Neural cell (in vitro differentiated cells): ENCODE measurements around the gene ETV6. TPM values are rescaled to one million over a fixed set of nuclear protein-coding genes. Genes with fewer than 3 reads are reported as not detected.

Experiments used
- H2AFZ ChIP-seq: fragments of 200-600, 300-800 bp; sonication (generic), shearing (Covaris generic); 2 replicates; pipeline ENCODE4 v1.6.0; 2014; ENCODE audit warnings: low read depth, mild to moderate bottlenecking, antibody characterized with exemption, low read length, moderate library complexity
- H3F3A ChIP-seq: fragments of 200-600 bp; shearing (Covaris generic); 2 replicates; pipeline ENCODE4 v1.6.1; 2016; ENCODE audit warnings: mild to moderate bottlenecking, moderate library complexity, mixed read lengths, antibody characterized with exemption, low read length; ENCODE audit not compliant: insufficient read depth, poor library complexity, severe bottlenecking
- H3K27ac ChIP-seq: fragments of 200-600, 300-800 bp; sonication (generic), shearing (Covaris generic); 2 replicates; pipeline ENCODE4 v1.5.1; 2014; ENCODE audit warnings: mild to moderate bottlenecking, low read length, moderate library complexity
- H3K27me3 ChIP-seq: fragments of 300-800, 200-600 bp; sonication (generic), shearing (Covaris generic); 2 replicates; pipeline ENCODE4 v1.6.0; 2014; ENCODE audit warnings: mild to moderate bottlenecking, low read depth, low read length, moderate library complexity; ENCODE audit not compliant: insufficient read depth
- H3K36me3 ChIP-seq: fragments of 300-800, 200-600 bp; sonication (generic), shearing (Covaris generic); 2 replicates; pipeline ENCODE4 v1.5.1; 2014; ENCODE audit warnings: mild to moderate bottlenecking, antibody characterized with exemption, low read length, moderate library complexity; ENCODE audit not compliant: insufficient read depth
- H3K4me2 ChIP-seq: fragments of 300-800, 200-600 bp; sonication (generic), shearing (Covaris generic); 2 replicates; pipeline ENCODE4 v1.6.0; 2014; ENCODE audit warnings: mild to moderate bottlenecking, low read length
- H3K4me3 ChIP-seq: fragments of 300-800, 200-600 bp; sonication (generic), shearing (Covaris generic); 2 replicates; pipeline ENCODE4 v1.5.1; 2014; ENCODE audit warnings: mild to moderate bottlenecking, low read length, moderate library complexity
- H3K79me2 ChIP-seq: fragments of 200-600 bp; shearing (Covaris generic); replicated peaks from 2 replicates; pipeline ENCODE4 v1.6.0; 2014; ENCODE audit warnings: mild to moderate bottlenecking, low read length, moderate library complexity; ENCODE audit not compliant: insufficient read depth
- H3K9ac ChIP-seq: fragments of 300-800, 200-600 bp; sonication (generic), shearing (Covaris generic); 2 replicates; pipeline ENCODE4 v1.6.1; 2016; ENCODE audit warnings: mild to moderate bottlenecking, low read length, mixed read lengths
- H3K9me2 ChIP-seq: fragments of 200-600 bp; shearing (Covaris generic); 2 replicates; pipeline ENCODE4 v1.6.1; 2016; ENCODE audit warnings: mild to moderate bottlenecking, low read length, mixed read lengths; ENCODE audit not compliant: insufficient read depth
- H3K9me3 ChIP-seq: fragments of 200-600, 300-800 bp; sonication (generic), shearing (Covaris generic); 2 replicates; pipeline ENCODE4 v1.6.1; 2016; ENCODE audit warnings: mild to moderate bottlenecking, mixed run types, low read length, moderate library complexity, mixed read lengths
- H4K20me1 ChIP-seq: fragments of 200-600 bp; shearing (Covaris generic); 2 replicates; pipeline ENCODE4 v1.6.1; 2016; ENCODE audit warnings: mild to moderate bottlenecking, mixed run types; ENCODE audit not compliant: insufficient read depth
- EP300 ChIP-seq: fragments of 450-650 bp; conservative IDR thresholded peaks from 2 replicates; pipeline ENCODE4 v1.6.1; 2014; ENCODE audit warnings: antibody characterized with exemption, mild to moderate bottlenecking, moderate library complexity; ENCODE audit not compliant: poor library complexity, severe bottlenecking
- EZH2 ChIP-seq: fragments of 200-600, 300-800 bp; shearing (Covaris generic), sonication (generic); IDR thresholded peaks from 2 replicates; pipeline ENCODE4 v1.6.1; 2014; ENCODE audit warnings: antibody characterized with exemption, low read length, borderline replicate concordance, mild to moderate bottlenecking; ENCODE audit not compliant: insufficient read depth, poor library complexity, severe bottlenecking
- MXI1 ChIP-seq: fragments of 450-650 bp; conservative IDR thresholded peaks from 2 replicates; pipeline ENCODE4 v1.6.1; 2014; ENCODE audit warnings: antibody characterized with exemption, mild to moderate bottlenecking; ENCODE audit not compliant: poor library complexity, severe bottlenecking
- POLR2AphosphoS5 ChIP-seq: IDR thresholded peaks from 2 replicates; pipeline ENCODE4 v1.6.1; 2012
- RAD21 ChIP-seq: fragments of 450-650 bp; conservative IDR thresholded peaks from 2 replicates; pipeline ENCODE4 v1.6.1; 2014; ENCODE audit warnings: antibody characterized with exemption, mild to moderate bottlenecking, moderate library complexity
- SMC3 ChIP-seq: fragments of 450-650 bp; conservative IDR thresholded peaks from 2 replicates; pipeline ENCODE4 v1.6.1; 2014; ENCODE audit warnings: antibody characterized with exemption, mild to moderate bottlenecking, moderate library complexity; ENCODE audit not compliant: poor library complexity
- TAF1 ChIP-seq: IDR thresholded peaks from 2 replicates; pipeline ENCODE4 v1.6.1; 2012; ENCODE audit warnings: low read depth
- polyA plus RNA-seq: library from polyadenylated mRNA; depleted of rRNA; stranded (reverse); fragments of >200 nt; gene quantifications from 2 replicates; pipeline ENCODE4 v1.2.3, GENCODE V29; 2014
- TF ChIP-seq, protein P1 (sequence below): IDR thresholded peaks from 2 replicates; pipeline ENCODE4 v1.6.1; 2012; ENCODE audit warnings: borderline replicate concordance
- TF ChIP-seq, protein P2 (sequence below): fragments of 450-650 bp; IDR thresholded peaks from 2 replicates; pipeline ENCODE4 v1.5.1; 2014; ENCODE audit warnings: antibody characterized with exemption, mild to moderate bottlenecking, moderate library complexity; ENCODE audit not compliant: poor library complexity, severe bottlenecking

ETV6 gene
- polyA plus RNA-seq, 1 donor from 2014 or later: 1.6 TPM

DNA sequence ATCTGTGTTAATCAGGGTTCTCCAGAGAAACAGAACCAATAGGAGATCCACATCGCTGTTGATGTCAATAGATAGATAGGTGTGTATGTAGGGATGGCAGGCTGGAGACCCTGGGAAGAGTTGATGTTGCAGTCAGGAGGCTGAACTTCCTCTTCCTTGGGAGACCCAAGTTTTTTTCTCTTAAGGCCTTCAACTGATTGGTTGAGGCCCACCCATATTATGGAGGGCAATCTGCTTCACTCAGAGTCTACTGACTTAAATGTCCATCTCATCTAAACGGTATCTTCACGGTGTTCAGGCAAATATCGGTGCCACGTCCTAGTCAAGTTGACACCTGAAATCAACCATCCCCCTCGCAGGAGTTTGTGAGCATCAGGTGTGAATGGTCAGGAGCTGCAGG is 63.0 kb downstream of the ETV6 start:
- TF ChIP-seq SMC3 (no peak), POLR2AphosphoS5 (no peak), MXI1 (no peak), TAF1 (no peak), RAD21 (no peak), EP300 (no peak), EZH2 (no peak)
- TF ChIP-seq, protein P1, sequence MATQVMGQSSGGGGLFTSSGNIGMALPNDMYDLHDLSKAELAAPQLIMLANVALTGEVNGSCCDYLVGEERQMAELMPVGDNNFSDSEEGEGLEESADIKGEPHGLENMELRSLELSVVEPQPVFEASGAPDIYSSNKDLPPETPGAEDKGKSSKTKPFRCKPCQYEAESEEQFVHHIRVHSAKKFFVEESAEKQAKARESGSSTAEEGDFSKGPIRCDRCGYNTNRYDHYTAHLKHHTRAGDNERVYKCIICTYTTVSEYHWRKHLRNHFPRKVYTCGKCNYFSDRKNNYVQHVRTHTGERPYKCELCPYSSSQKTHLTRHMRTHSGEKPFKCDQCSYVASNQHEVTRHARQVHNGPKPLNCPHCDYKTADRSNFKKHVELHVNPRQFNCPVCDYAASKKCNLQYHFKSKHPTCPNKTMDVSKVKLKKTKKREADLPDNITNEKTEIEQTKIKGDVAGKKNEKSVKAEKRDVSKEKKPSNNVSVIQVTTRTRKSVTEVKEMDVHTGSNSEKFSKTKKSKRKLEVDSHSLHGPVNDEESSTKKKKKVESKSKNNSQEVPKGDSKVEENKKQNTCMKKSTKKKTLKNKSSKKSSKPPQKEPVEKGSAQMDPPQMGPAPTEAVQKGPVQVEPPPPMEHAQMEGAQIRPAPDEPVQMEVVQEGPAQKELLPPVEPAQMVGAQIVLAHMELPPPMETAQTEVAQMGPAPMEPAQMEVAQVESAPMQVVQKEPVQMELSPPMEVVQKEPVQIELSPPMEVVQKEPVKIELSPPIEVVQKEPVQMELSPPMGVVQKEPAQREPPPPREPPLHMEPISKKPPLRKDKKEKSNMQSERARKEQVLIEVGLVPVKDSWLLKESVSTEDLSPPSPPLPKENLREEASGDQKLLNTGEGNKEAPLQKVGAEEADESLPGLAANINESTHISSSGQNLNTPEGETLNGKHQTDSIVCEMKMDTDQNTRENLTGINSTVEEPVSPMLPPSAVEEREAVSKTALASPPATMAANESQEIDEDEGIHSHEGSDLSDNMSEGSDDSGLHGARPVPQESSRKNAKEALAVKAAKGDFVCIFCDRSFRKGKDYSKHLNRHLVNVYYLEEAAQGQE: no peak
- TF ChIP-seq, protein P2, sequence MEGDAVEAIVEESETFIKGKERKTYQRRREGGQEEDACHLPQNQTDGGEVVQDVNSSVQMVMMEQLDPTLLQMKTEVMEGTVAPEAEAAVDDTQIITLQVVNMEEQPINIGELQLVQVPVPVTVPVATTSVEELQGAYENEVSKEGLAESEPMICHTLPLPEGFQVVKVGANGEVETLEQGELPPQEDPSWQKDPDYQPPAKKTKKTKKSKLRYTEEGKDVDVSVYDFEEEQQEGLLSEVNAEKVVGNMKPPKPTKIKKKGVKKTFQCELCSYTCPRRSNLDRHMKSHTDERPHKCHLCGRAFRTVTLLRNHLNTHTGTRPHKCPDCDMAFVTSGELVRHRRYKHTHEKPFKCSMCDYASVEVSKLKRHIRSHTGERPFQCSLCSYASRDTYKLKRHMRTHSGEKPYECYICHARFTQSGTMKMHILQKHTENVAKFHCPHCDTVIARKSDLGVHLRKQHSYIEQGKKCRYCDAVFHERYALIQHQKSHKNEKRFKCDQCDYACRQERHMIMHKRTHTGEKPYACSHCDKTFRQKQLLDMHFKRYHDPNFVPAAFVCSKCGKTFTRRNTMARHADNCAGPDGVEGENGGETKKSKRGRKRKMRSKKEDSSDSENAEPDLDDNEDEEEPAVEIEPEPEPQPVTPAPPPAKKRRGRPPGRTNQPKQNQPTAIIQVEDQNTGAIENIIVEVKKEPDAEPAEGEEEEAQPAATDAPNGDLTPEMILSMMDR: no peak
- H3K36me3 ChIP-seq: no peaks in the 10 kb centered on the region
- H3K4me2 ChIP-seq: no peak overlapping the region
- no peak overlapping the region for H3K9ac ChIP-seq
- H3K4me3 ChIP-seq: no peak overlapping the region
- no peaks in the 10 kb centered on the region for H3K79me2 ChIP-seq
- H3K9me2 ChIP-seq: no peaks in the 10 kb centered on the region
- no peaks in the 10 kb centered on the region for H3K27me3 ChIP-seq
- no peak overlapping the region for H3K27ac ChIP-seq
- no peaks in the 10 kb centered on the region for H3F3A ChIP-seq
- H4K20me1 ChIP-seq: no peaks in the 10 kb centered on the region
- H2AFZ ChIP-seq: no peak overlapping the region
- no peaks in the 10 kb centered on the region for H3K9me3 ChIP-seq

DNA sequence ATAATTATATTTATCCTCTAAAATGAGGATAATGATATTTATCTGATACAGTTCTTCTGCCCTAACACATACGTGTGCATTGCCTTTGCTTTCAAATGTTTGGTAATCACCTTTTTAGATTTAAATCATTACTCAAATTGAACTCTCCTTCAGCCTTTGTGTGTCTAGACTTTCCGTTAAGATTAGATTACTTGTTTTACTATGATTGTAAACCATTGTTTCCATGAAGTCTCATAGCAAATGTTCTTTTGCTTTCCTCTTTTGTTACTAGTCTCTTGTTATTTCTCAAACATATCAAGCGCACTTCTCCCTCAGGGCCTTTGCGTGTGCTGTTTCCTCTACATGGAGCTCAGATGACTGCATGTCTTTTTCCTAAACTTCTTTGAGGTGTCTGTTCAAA is 63.7 kb downstream of the ETV6 start:
- Histone ChIP-seq H3K4me2 (no peak overlapping the region), H4K20me1 (no peaks in the 10 kb centered on the region), H3K27me3 (no peaks in the 10 kb centered on the region), H3K4me3 (no peak overlapping the region), H3K79me2 (no peaks in the 10 kb centered on the region), H3K9me2 (no peaks in the 10 kb centered on the region), H3K9ac (no peak overlapping the region), H3K9me3 (no peaks in the 10 kb centered on the region), H3F3A (no peaks in the 10 kb centered on the region), H2AFZ (no peak overlapping the region), H3K27ac (no peak overlapping the region), H3K36me3 (no peaks in the 10 kb centered on the region)
- no peak for TF ChIP-seq RAD21
- TF ChIP-seq, protein P1: no peak
- TF ChIP-seq, protein P2: no peak
- no peak for TF ChIP-seq SMC3
- no peak for TF ChIP-seq TAF1
- no peak for TF ChIP-seq EZH2
- TF ChIP-seq MXI1: no peak
- TF ChIP-seq EP300: no peak
- TF ChIP-seq POLR2AphosphoS5: no peak
